HG03342 (cell line): ENCODE data around the gene FANCM.

Experiments
- ATAC-seq: cut with Tn5 transposase; IDR thresholded peaks from one replicate; pipeline ENCODE4 v1.9.1; 2021; ENCODE audit warnings: mild to moderate bottlenecking, moderate library complexity; ENCODE audit not compliant: unreplicated experiment

Gene FANCM, protein sequence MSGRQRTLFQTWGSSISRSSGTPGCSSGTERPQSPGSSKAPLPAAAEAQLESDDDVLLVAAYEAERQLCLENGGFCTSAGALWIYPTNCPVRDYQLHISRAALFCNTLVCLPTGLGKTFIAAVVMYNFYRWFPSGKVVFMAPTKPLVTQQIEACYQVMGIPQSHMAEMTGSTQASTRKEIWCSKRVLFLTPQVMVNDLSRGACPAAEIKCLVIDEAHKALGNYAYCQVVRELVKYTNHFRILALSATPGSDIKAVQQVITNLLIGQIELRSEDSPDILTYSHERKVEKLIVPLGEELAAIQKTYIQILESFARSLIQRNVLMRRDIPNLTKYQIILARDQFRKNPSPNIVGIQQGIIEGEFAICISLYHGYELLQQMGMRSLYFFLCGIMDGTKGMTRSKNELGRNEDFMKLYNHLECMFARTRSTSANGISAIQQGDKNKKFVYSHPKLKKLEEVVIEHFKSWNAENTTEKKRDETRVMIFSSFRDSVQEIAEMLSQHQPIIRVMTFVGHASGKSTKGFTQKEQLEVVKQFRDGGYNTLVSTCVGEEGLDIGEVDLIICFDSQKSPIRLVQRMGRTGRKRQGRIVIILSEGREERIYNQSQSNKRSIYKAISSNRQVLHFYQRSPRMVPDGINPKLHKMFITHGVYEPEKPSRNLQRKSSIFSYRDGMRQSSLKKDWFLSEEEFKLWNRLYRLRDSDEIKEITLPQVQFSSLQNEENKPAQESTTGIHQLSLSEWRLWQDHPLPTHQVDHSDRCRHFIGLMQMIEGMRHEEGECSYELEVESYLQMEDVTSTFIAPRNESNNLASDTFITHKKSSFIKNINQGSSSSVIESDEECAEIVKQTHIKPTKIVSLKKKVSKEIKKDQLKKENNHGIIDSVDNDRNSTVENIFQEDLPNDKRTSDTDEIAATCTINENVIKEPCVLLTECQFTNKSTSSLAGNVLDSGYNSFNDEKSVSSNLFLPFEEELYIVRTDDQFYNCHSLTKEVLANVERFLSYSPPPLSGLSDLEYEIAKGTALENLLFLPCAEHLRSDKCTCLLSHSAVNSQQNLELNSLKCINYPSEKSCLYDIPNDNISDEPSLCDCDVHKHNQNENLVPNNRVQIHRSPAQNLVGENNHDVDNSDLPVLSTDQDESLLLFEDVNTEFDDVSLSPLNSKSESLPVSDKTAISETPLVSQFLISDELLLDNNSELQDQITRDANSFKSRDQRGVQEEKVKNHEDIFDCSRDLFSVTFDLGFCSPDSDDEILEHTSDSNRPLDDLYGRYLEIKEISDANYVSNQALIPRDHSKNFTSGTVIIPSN (N-terminal part only)

DNA sequence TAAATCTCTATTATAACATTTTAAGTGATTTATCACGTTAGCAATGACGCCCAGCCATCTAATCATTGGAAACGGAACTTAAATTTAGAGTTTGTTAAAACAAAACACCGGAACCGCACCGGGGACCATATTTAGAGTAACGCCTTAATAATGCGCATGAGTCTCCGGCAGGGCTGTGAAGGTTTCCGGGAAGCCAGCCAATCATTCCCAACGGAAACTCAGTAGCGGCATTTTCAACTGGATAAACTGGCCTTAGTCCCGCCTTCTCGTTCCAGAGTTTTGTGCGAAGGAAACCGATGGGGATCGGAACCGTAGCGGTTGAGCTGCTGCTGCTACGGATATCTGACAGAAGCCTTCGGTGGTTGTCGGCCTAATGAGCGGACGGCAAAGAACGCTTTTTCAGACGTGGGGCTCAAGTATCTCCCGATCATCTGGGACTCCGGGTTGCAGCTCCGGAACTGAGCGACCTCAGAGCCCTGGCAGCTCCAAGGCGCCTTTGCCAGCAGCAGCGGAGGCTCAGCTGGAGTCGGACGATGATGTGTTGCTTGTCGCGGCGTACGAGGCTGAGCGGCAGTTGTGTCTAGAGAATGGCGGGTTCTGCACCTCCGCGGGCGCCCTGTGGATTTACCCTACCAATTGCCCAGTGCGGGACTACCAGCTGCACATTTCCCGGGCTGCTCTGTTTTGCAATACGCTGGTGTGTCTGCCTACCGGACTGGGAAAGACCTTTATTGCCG, at the start of gene FANCM:
Gene FANCM (plus strand): TSS at position 272 of the 737 bp plus-strand sequence. CDS start 102 bp downstream, at position 374.
- peak; percentile 35 for ATAC-seq

GRCh38 chr14:45089813-45090212, 45.9 kb upstream of the FANCM start:
- ATAC-seq = no peak

- no peak for ATAC-seq
Measured at GRCh38 chr14:45091710-45092109, 44.0 kb upstream of the FANCM start.

- ATAC-seq = no peak
Measured at GRCh38 chr14:45094275-45094674, 41.5 kb upstream of the FANCM start.

GRCh38 chr14:45095143-45095542, 40.6 kb upstream of the FANCM start:
- ATAC-seq = no peak

- ATAC-seq = no peak
Measured at GRCh38 chr14:45096218-45096617, 39.5 kb upstream of the FANCM start.

GRCh38 chr14:45103806-45104205, 31.9 kb upstream of the FANCM start:
- ATAC-seq = no peak

GRCh38 chr14:45104561-45104960, 31.2 kb upstream of the FANCM start:
- ATAC-seq = no peak

DNA sequence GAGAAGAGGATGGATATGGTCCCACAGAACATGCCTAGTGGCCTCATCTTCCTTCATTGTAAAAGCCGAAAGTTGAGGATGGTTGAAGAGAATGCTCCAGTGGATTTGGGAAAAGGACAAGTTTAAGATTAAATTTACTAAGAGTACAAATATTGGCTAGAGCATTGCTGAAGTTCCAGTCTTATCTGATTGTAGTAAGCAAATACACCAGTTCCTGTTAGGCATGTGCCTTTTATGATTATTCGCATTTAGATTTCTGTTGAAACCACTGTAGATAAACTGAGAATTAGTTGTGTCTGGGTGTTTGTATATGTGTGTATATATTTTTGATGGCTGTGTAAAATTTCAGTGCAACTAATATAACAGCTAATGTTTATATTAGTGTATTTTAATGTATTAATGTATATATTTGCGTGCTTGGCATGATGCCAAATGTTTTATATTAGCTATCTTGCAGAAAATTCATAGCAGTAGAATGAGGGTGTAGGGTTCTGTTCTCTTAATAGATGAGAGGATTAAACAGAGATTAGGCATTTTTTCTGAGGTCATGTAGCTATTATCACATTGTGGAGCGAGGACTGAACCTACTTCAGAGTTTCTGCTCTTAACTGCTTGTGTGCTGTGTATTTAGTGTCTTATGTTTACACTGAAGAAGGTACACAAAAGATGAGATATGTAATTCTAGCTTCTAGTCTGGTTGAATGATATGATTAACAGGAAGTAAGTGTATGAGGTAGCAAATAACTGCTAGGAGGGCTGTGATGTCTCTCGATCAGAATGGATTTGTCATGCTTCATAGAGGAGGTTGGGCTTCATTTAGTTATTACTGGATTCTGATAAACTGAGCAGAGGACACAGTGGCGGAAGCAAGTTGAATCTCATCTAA, 22.6 kb upstream of the FANCM start:
- no peak for ATAC-seq

DNA sequence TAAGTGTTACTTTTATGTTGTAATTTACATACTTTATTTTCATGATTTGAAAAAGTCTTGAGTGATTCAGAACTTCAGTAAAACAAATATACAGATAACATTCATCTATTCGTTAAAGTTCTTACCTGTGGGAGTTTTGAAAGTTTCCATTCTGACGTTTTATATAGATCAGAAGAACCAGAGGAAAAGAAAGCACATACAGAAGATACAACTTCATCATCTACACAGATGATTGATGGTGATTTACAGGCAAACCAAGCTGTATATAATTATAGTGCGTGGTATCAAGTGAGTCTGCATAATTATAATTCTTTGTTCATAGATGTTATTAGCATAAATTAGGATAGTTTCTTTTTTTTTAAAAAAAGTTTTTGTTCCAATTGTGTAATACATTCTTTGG, 21.4 kb upstream of the FANCM start:
- no peak for ATAC-seq

GRCh38 chr14:45118594-45118993, 17.1 kb upstream of the FANCM start:
- no peak for ATAC-seq

GRCh38 chr14:45120096-45120495, 15.6 kb upstream of the FANCM start:
- no peak for ATAC-seq

GRCh38 chr14:45123271-45123670, 12.5 kb upstream of the FANCM start:
- no peak for ATAC-seq

DNA sequence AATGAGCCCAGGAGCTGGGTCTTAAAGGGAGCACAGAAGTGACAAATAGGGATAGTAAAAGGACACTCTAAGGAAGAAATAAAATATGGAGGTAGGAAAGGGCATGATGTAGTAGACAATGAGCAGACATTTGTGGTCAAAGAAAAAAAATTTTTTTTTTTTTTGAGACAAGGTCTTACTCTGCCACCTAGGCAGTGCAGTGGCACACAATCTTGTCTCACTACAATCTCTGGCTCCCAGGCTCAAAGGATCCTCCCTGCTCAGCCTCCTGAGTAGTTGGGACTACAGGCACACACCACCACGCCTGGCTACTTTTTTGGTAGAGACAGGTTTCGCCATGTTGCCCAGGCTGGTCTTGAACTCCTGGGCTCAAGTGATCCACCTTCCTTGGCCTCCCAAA, 10.0 kb upstream of the FANCM start:
- peak; percentile 56 for ATAC-seq

GRCh38 chr14:45128963-45129629, 6.6 kb upstream of the FANCM start:
- ATAC-seq = no peak

GRCh38 chr14:45133683-45134050, 2.1 kb upstream of the FANCM start:
- ATAC-seq = no peak

DNA sequence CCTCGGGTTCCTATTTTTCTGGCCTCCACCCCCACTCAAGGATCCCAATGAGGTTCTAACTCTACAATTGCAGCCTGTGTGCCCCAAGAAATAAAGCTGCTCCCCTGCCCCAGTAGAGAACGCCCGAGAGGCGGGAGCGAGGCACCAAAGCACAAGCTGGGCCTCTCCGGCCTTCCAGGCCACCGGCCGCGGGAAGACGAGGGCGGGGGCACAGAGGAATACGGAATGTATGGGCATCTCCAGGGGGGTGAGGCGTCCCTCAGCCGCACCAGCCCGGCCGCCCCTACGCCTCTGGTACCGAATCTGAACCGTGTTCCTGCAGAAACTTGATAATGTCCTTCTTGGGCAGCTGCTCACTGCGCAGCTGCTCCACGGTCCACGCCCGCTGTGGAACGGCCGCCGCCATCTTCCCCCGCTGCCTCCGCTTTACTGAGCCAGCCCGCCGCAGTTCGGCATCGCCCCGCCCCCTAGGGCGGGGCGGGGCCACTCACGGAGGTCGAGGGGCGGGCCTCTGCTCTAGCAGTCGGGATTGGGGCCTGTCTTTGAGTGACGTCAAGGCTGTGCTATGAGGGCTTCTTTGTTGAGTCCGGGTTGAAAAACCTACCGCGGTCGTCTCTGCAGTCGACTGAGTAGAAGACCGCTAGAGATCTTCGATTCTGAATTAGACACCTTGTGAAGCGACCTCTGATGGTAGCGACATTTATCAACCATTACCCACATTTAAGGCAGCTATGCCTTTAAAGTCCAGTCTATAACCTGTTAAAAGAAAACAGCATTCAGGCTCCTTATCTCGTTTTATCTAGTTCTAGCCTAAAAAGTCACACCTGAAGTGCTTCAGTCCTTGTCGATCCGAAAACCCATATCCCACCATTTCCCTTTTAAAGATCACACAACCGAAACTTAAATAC, 1.4 kb upstream of the FANCM start, which contains the start of gene FKBP3:
Gene FKBP3 (minus strand): TSS at position 431 of the 908 bp plus-strand sequence. CDS start 25 bp downstream, at position 406.
- ATAC-seq = peak; percentile 91

- no peak for ATAC-seq
Measured at GRCh38 chr14:45135156-45135555, 574 bp upstream of the FANCM start.
